Mucosa of descending colon (tissue), 3 donors: Measurements from ENCODE around the gene IL12RB2. TPM values are rescaled to one million over a fixed set of nuclear protein-coding genes. Genes with fewer than 3 reads are reported as not detected.
A peak's percentile ranks its signal among the peaks of the same experiment; 100 is the strongest.

Experiments
- ATAC-seq: fragments of 200-7000 bp; cut with Tn5 transposase; one replicate; pipeline ENCODE4 v1.9.1; 2020; ENCODE audit warnings: mild to moderate bottlenecking, moderate library complexity
- DNase-seq, 3 donors: peaks; one replicate each; pipeline ENCODE4 v3.0.0-alpha.2; 2020
- H3K36me3 ChIP-seq: fragments of 200-600 bp; one replicate; pipeline ENCODE4 v1.8.0; 2021; ENCODE audit warnings: low read depth, mild to moderate bottlenecking
- H3K4me1 ChIP-seq: fragments of 200-600 bp; one replicate; pipeline ENCODE4 v1.8.0; 2021; ENCODE audit warnings: low read depth, mild to moderate bottlenecking
- H3K4me3 ChIP-seq: fragments of 200-600 bp; one replicate; pipeline ENCODE4 v1.8.0; 2021; ENCODE audit warnings: mild to moderate bottlenecking
- H3K9me3 ChIP-seq: fragments of 200-600 bp; one replicate; pipeline ENCODE4 v1.8.0; 2021; ENCODE audit warnings: mild to moderate bottlenecking
- intact Hi-C, 2 donors: fragments of 100-400 bp; cut with DNase I in 1 of 2; cut with micrococcal nuclease in 1 of 2; formaldehyde crosslinking; loops; one replicate each; pipeline versions ENCODE4 v1.11.0 to v1.11.1; 2022; cut with DNase I, micrococcal nuclease
- total RNA-seq, 3 donors: library from RNA; stranded (reverse); fragmentation: NEBNext Ultra II Directional in 2 of 3; extraction: Animal tissue kit (Norgen Biotek cat#: 25700) in 2 of 3; gene quantifications; one replicate each; pipeline versions ENCODE4 v1.2.1 to v1.2.4, GENCODE V29; 2021 to 2023
- TF ChIP-seq, protein P1 (sequence below): fragments of 200-600 bp; IDR thresholded peaks from one replicate; pipeline ENCODE4 v1.8.0; 2022; ENCODE audit warnings: antibody characterized with exemption, mild to moderate bottlenecking
- donor health status: DM: no; HTN: no; CAD: no; lungs with moderate emphysema.
- donor health status: DM: no; HTN: no; CAD: no.
- donor health status: DM: no; HTN: yes; CAD: no.

IL12RB2 gene
- total RNA-seq, 3 donors from 2014 or later, result 0.55 to 1.7 (median 0.92) TPM

GRCh38 chr1:67361641-67362040 is 54.0 kb downstream of the IL12RB2 start:
- TF ChIP-seq, protein P1, sequence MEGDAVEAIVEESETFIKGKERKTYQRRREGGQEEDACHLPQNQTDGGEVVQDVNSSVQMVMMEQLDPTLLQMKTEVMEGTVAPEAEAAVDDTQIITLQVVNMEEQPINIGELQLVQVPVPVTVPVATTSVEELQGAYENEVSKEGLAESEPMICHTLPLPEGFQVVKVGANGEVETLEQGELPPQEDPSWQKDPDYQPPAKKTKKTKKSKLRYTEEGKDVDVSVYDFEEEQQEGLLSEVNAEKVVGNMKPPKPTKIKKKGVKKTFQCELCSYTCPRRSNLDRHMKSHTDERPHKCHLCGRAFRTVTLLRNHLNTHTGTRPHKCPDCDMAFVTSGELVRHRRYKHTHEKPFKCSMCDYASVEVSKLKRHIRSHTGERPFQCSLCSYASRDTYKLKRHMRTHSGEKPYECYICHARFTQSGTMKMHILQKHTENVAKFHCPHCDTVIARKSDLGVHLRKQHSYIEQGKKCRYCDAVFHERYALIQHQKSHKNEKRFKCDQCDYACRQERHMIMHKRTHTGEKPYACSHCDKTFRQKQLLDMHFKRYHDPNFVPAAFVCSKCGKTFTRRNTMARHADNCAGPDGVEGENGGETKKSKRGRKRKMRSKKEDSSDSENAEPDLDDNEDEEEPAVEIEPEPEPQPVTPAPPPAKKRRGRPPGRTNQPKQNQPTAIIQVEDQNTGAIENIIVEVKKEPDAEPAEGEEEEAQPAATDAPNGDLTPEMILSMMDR, result no peak
- intact Hi-C loops, result no loop called here
- Histone ChIP-seq H3K9me3 (no peaks in the 10 kb centered on the region), H3K36me3 (no peaks in the 10 kb centered on the region), H3K4me3 (no peak overlapping the region), H3K4me1 (no peaks in the 10 kb centered on the region)
- DNase-seq (no peak), ATAC-seq (no peak)

DNA sequence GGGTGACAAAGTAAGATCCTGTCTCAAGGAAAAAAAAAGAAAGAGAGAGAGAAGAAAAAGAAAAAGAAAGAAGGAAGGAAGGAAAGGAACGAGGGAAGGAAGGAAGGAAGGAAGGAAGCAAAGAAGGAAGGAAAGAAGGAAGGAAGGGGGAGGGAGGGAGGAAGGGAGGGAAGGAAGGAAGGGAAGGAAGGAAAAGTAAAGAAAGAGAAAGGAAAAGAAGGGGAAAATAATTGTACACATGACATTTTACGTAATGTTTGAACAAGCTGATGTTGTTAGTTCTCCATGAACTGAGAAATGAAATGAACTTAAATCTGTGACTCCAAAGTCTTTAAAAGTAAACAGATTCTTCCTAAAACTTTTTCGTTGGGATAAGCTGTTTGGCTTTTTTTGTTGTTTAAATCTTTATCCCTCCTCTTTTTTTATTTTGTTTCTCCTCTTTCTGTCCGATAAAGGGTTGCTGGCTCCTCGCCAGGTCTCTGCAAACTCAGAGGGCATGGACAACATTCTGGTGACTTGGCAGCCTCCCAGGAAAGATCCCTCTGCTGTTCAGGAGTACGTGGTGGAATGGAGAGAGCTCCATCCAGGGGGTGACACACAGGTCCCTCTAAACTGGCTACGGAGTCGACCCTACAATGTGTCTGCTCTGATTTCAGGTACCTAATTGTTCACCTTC is 59.8 kb downstream of the IL12RB2 start:
- intact Hi-C loops, result no loop called here
- ATAC-seq (no peak), DNase-seq (peak in 1 of 3 donors; percentile 27)
- TF ChIP-seq, protein P1, result no peak
- Histone ChIP-seq H3K4me3 (no peak overlapping the region), H3K4me1 (no peaks in the 10 kb centered on the region), H3K9me3 (no peaks in the 10 kb centered on the region), H3K36me3 (no peaks in the 10 kb centered on the region)

DNA sequence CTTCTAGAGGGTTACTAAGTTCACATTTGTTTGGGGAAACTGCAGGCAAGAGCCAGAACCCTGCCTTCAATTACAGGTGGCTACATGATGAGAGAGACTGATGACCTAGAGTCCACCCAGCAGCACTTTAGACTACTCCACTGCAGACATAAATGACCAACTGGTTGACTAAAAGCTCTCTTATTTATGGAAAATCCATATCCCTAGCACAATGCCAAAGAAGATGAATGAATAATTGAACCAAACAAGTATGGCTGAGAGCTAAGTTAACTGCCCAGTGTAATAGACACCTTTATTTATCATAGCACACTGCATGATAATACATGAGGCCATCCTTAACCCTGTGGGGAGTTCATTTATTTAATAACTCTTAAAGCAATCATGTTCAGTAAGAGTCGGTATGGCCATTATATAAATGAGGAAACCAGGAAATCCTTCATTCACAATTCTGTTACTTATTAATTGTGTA is 60.4 kb downstream of the IL12RB2 start:
- no peaks in the 10 kb centered on the region for H3K4me1 ChIP-seq
- intact Hi-C loops, result no loop called here
- no peak for ATAC-seq
- H3K36me3 ChIP-seq, result no peaks in the 10 kb centered on the region
- no peaks in the 10 kb centered on the region for H3K9me3 ChIP-seq
- TF ChIP-seq, protein P1, result no peak
- no peak for DNase-seq
- no peak overlapping the region for H3K4me3 ChIP-seq

GRCh38 chr1:67371043-67371442 is 63.4 kb downstream of the IL12RB2 start:
- Histone ChIP-seq H3K9me3 (no peaks in the 10 kb centered on the region), H3K4me3 (no peak overlapping the region), H3K4me1 (no peaks in the 10 kb centered on the region), H3K36me3 (no peaks in the 10 kb centered on the region)
- no peak for DNase-seq
- TF ChIP-seq, protein P1, result no peak
- intact Hi-C loops, result no loop called here
- no peak for ATAC-seq

DNA sequence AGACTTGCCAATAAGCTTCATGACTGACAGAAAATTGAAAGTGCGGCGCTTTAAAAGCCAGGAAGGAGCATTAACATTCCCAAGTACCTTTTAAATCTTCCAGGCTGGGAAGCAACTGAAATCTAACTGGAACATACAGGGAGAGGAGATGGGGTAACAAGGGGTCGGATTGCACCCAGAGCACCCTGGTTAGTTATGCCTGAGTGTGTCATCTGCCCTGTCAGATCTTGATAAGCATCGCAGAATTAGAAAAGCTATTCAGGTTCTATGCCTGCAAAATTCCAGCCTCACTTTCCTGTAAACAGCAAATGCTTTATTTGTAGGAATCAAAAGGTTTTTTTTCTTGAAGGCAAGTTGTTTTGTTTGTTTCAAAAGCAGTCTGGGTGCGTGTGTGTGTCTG is 64.0 kb downstream of the IL12RB2 start:
- Histone ChIP-seq H3K4me3 (no peak overlapping the region), H3K9me3 (no peaks in the 10 kb centered on the region), H3K4me1 (no peaks in the 10 kb centered on the region), H3K36me3 (no peaks in the 10 kb centered on the region)
- TF ChIP-seq, protein P1, result no peak
- intact Hi-C loops, result no loop called here
- ATAC-seq (no peak), DNase-seq (no peak)
